WTC11 (cell line): Measurements from ENCODE around the gene TNNI2. TPM values are rescaled to one million over a fixed set of nuclear protein-coding genes. Genes with fewer than 3 reads are reported as not detected.

Experiments
- ATAC-seq: fragments of 200-7000 bp; cut with Tn5 transposase; 2 replicates; pipeline ENCODE4 v1.10.0; 2021; ENCODE audit warnings: mild to moderate bottlenecking, moderate library complexity
- CTCF ChIA-PET: fragments of 300-600 bp; sonication (Branson Sonifier 250); formaldehyde crosslinking; loops from one replicate; lab custom pipeline; 2021; ENCODE audit warnings: antibody characterized with exemption; lab: Charles Lee
- POLR2A ChIA-PET: fragments of 350-600 bp; sonication (Branson Sonifier 250); formaldehyde crosslinking; loops from one replicate; lab custom pipeline; 2021; ENCODE audit warnings: antibody characterized with exemption; lab: Charles Lee
- DNase-seq: peaks from one replicate; pipeline ENCODE4 v3.0.0; 2021; ENCODE audit warnings: low spot score
- H3K27ac Mint-ChIP-seq: 2 replicates; pipeline ENCODE4 v1.8.0; 2021; ENCODE audit warnings: mixed read lengths
- H3K27me3 Mint-ChIP-seq: 2 replicates; pipeline ENCODE4 v1.8.0; 2021; ENCODE audit warnings: low read depth, mild to moderate bottlenecking, moderate library complexity, mixed read lengths
- H3K36me3 Mint-ChIP-seq: 2 replicates; pipeline ENCODE4 v1.8.0; 2021; ENCODE audit warnings: mixed read lengths
- H3K4me1 Mint-ChIP-seq: 2 replicates; pipeline ENCODE4 v1.8.0; 2022; ENCODE audit warnings: mixed read lengths
- H3K4me3 Mint-ChIP-seq: 2 replicates; pipeline ENCODE4 v1.8.0; 2021; ENCODE audit warnings: mild to moderate bottlenecking, moderate library complexity, mixed read lengths
- H3K9me3 Mint-ChIP-seq: 2 replicates; pipeline ENCODE4 v1.8.0; 2021; ENCODE audit warnings: mixed read lengths
- AFF4 ChIP-seq: sonication (generic); formaldehyde crosslinking; IDR thresholded peaks from 2 replicates; pipeline ENCODE4 v1.8.1; 2023; ENCODE audit warnings: mild to moderate bottlenecking, missing genetic modification reagents, borderline replicate concordance
- ATF1 ChIP-seq: sonication (generic); formaldehyde crosslinking; IDR thresholded peaks from 2 replicates; pipeline ENCODE4 v1.8.1; 2023; ENCODE audit warnings: mild to moderate bottlenecking, moderate library complexity, missing genetic modification reagents
- CREB1 ChIP-seq: sonication (generic); formaldehyde crosslinking; IDR thresholded peaks from 2 replicates; pipeline ENCODE4 v1.8.0; 2023; ENCODE audit warnings: mild to moderate bottlenecking, missing genetic modification reagents
- CTCF ChIP-seq: fragments of 200-600 bp; IDR thresholded peaks from 2 replicates; pipeline ENCODE4 v1.8.0; 2022; ENCODE audit warnings: antibody characterized with exemption
- EMX1 ChIP-seq: fragments of 250-450 bp; sonication (Bioruptor Pico); IDR thresholded peaks from 2 replicates; pipeline ENCODE4 v1.8.0; 2021; ENCODE audit warnings: mild to moderate bottlenecking
- ESRRA ChIP-seq: sonication (generic); formaldehyde crosslinking; IDR thresholded peaks from 2 replicates; pipeline ENCODE4 v1.8.1; 2022; ENCODE audit warnings: mild to moderate bottlenecking, missing genetic modification reagents, borderline replicate concordance
- FOXK1 ChIP-seq: sonication (generic); formaldehyde crosslinking; IDR thresholded peaks from 2 replicates; pipeline ENCODE4 v1.8.0; 2022; ENCODE audit warnings: mild to moderate bottlenecking, moderate library complexity, missing genetic modification reagents
- GABPB1 ChIP-seq: sonication (generic); formaldehyde crosslinking; IDR thresholded peaks from 2 replicates; pipeline ENCODE4 v1.8.1; 2023; ENCODE audit warnings: mild to moderate bottlenecking, missing genetic modification reagents
- GTF2I ChIP-seq: fragments of 250-450 bp; sonication (Bioruptor Pico); conservative IDR thresholded peaks from 2 replicates; pipeline ENCODE4 v1.4.0; 2021; ENCODE audit warnings: mild to moderate bottlenecking
- HMGXB4 ChIP-seq: sonication (generic); formaldehyde crosslinking; IDR thresholded peaks from 2 replicates; pipeline ENCODE4 v1.8.1; 2023; ENCODE audit warnings: mild to moderate bottlenecking, moderate library complexity, missing genetic modification reagents
- KAT7 ChIP-seq: sonication (generic); formaldehyde crosslinking; IDR thresholded peaks from 2 replicates; pipeline ENCODE4 v1.8.1; 2023; ENCODE audit warnings: missing genetic modification reagents, mild to moderate bottlenecking, borderline replicate concordance
- MXD4 ChIP-seq: fragments of 250-450 bp; sonication (Bioruptor Pico); IDR thresholded peaks from 2 replicates; pipeline ENCODE4 v1.8.0; 2021; ENCODE audit warnings: mild to moderate bottlenecking, moderate library complexity, borderline replicate concordance
- NFE2L1 ChIP-seq: sonication (generic); formaldehyde crosslinking; IDR thresholded peaks from 2 replicates; pipeline ENCODE4 v1.8.1; 2023; ENCODE audit warnings: missing genetic modification reagents
- NR1H2 ChIP-seq: sonication (generic); formaldehyde crosslinking; IDR thresholded peaks from 2 replicates; pipeline ENCODE4 v1.9.0; 2021; ENCODE audit warnings: mild to moderate bottlenecking, moderate library complexity, missing genetic modification reagents
- NR3C1 ChIP-seq: sonication (generic); formaldehyde crosslinking; conservative IDR thresholded peaks from 2 replicates; pipeline ENCODE4 v1.8.1; 2023; ENCODE audit warnings: low read depth, mild to moderate bottlenecking, missing genetic modification reagents
- PRRX2 ChIP-seq: fragments of 250-450 bp; sonication (Bioruptor Pico); IDR thresholded peaks from 2 replicates; pipeline ENCODE4 v1.8.0; 2021; ENCODE audit warnings: mild to moderate bottlenecking
- RELA ChIP-seq: sonication (generic); formaldehyde crosslinking; IDR thresholded peaks from 2 replicates; pipeline ENCODE4 v1.8.1; 2022; ENCODE audit warnings: missing genetic modification reagents, mild to moderate bottlenecking, borderline replicate concordance
- RORB ChIP-seq: fragments of 250-450 bp; sonication (Bioruptor Pico); IDR thresholded peaks from 2 replicates; pipeline ENCODE4 v1.9.0; 2021; ENCODE audit warnings: mild to moderate bottlenecking
- SMAD3 ChIP-seq: sonication (generic); formaldehyde crosslinking; IDR thresholded peaks from 2 replicates; pipeline ENCODE4 v1.8.0; 2022; ENCODE audit warnings: missing genetic modification reagents, mild to moderate bottlenecking, borderline replicate concordance
- SMAD4 ChIP-seq: sonication (generic); formaldehyde crosslinking; IDR thresholded peaks from 2 replicates; pipeline ENCODE4 v1.8.0; 2022; ENCODE audit warnings: mild to moderate bottlenecking, missing genetic modification reagents
- SOX15 ChIP-seq: fragments of 250-450 bp; sonication (Bioruptor Pico); IDR thresholded peaks from 2 replicates; pipeline ENCODE4 v1.9.0; 2021; ENCODE audit warnings: mild to moderate bottlenecking
- TCF7 ChIP-seq: sonication (generic); formaldehyde crosslinking; IDR thresholded peaks from 2 replicates; pipeline ENCODE4 v1.8.0; 2022; ENCODE audit warnings: mild to moderate bottlenecking, low read depth, missing genetic modification reagents, moderate library complexity
- TEAD1 ChIP-seq: sonication (generic); formaldehyde crosslinking; IDR thresholded peaks from 2 replicates; pipeline ENCODE4 v1.8.0; 2022; ENCODE audit warnings: mild to moderate bottlenecking, missing genetic modification reagents
- TEAD4 ChIP-seq: sonication (generic); formaldehyde crosslinking; IDR thresholded peaks from 2 replicates; pipeline ENCODE4 v1.8.0; 2022; ENCODE audit warnings: mild to moderate bottlenecking, missing genetic modification reagents
- ZNF121 ChIP-seq: sonication (generic); formaldehyde crosslinking; IDR thresholded peaks from 2 replicates; pipeline ENCODE4 v1.8.0; 2023; ENCODE audit warnings: missing genetic modification reagents
- ZNF138 ChIP-seq: sonication (generic); formaldehyde crosslinking; conservative IDR thresholded peaks from 2 replicates; pipeline ENCODE4 v1.8.1; 2022; ENCODE audit warnings: mild to moderate bottlenecking, moderate library complexity, missing genetic modification reagents
- ZNF317 ChIP-seq: sonication (generic); formaldehyde crosslinking; IDR thresholded peaks from 2 replicates; pipeline ENCODE4 v1.8.1; 2023; ENCODE audit warnings: low read depth, mild to moderate bottlenecking, moderate library complexity, missing genetic modification reagents, borderline replicate concordance
- total RNA-seq: library from RNA; stranded (reverse); gene quantifications from 3 replicates; pipeline ENCODE4 v1.2.3, GENCODE V29; 2021
- TF ChIP-seq, protein P1 (sequence below): sonication (generic); formaldehyde crosslinking; IDR thresholded peaks from 2 replicates; pipeline ENCODE4 v1.8.1; 2022; ENCODE audit warnings: low read depth, missing genetic modification reagents, borderline replicate concordance

Gene TNNI2
- total RNA-seq, 1 experiment from 2014 or later: not detected

- no peak for DNase-seq
- no peak for ATAC-seq
- H3K4me1 Mint-ChIP-seq: peaks cover 8% of the 10 kb centered on the region
- TF ChIP-seq KAT7: no peak
- no peak for TF ChIP-seq SOX15 (CRISPR knock-in tag)
- TF ChIP-seq ZNF121 (CRISPR knock-in tag): no peak
- no peak for TF ChIP-seq CTCF
- TF ChIP-seq AFF4 (CRISPR knock-in tag): no peak
- TF ChIP-seq TEAD4: no peak
- TF ChIP-seq GTF2I (CRISPR knock-in tag): no peak
- no peak for TF ChIP-seq GABPB1 (CRISPR knock-in tag)
- TF ChIP-seq ESRRA (CRISPR knock-in tag): no peak
- no peak for TF ChIP-seq HMGXB4 (CRISPR knock-in tag)
- no peak for TF ChIP-seq TCF7
- no peak for TF ChIP-seq NFE2L1 (CRISPR knock-in tag)
- TF ChIP-seq RORB: no peak
- no peak for TF ChIP-seq SMAD3 (CRISPR knock-in tag)
- no peak for TF ChIP-seq FOXK1 (CRISPR knock-in tag)
- no peak for TF ChIP-seq EMX1 (CRISPR knock-in tag)
- no peak for TF ChIP-seq ZNF317 (CRISPR knock-in tag)
- TF ChIP-seq, all 79 proteins: peak for 0
- H3K9me3 Mint-ChIP-seq: peaks cover 10% of the 10 kb centered on the region
- ChIA-PET CTCF (interaction anchor here (0.8 to 8.3 kb wide), 6 partner anchors 9 to 112 kb away, joined by 3 to 49 read pairs (median 7); no protein-coding TSS in a partner anchor), POLR2A (no interaction called here)
- H3K27me3 Mint-ChIP-seq: peaks cover 24% of the 10 kb centered on the region
- no peak overlapping the region for H3K4me3 Mint-ChIP-seq
- H3K36me3 Mint-ChIP-seq: no peaks in the 10 kb centered on the region
- no peak overlapping the region for H3K27ac Mint-ChIP-seq
Measured at GRCh38 chr11:1805525-1805924, 33.3 kb upstream of the TNNI2 start.

DNA sequence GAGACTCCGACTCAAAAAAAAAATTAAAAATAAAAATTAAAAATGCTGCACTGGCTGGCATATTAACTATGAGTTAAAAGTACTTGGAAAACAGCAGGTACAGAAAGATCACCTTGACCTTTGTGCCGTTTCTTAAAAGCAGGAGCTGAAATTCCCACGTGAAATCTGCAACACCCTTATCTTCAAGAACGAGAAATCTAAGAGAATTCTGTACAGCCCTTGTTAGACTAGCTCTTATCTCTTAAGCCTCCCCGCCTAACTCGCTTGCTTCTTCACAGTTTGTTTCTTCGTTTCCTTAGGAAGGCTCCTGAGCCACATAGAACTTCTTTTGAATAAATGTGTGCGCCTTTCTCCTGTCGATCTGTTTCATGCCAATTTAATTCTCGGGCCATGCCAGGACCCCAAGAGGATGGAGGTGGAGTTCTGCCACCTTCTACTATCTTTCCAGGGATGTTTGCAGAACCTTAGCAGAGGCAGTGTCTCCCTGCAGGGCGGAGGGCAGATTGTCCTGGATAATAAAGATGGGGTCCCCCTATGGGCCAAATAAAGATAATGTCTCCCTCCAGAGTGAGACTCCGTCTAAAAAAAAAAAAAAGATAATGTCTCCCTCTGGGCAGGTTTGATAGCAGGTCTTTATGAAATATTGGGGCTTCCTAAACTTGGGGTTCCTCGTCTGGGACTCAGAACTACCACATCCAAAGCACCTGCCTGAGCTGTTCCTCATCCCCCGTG, 31.4 kb upstream of the TNNI2 start:
- H3K27me3 Mint-ChIP-seq: peaks cover 24% of the 10 kb centered on the region
- ChIA-PET POLR2A (interaction anchor here (0.7 kb wide), 1 partner anchor 10 kb away, joined by 4 read pairs; no protein-coding TSS in a partner anchor), CTCF (interaction anchor here (0.7 to 8.3 kb wide), 12 partner anchors 11 to 261 kb away, joined by 3 to 49 read pairs (median 4); no protein-coding TSS in a partner anchor)
- H3K4me1 Mint-ChIP-seq: peaks cover 8% of the 10 kb centered on the region
- ATAC-seq (peak; percentile 80), DNase-seq (no peak)
- H3K4me3 Mint-ChIP-seq: no peak overlapping the region
- no peaks in the 10 kb centered on the region; the same call in 1 of the 2 replicates for H3K36me3 Mint-ChIP-seq
- no peak overlapping the region for H3K27ac Mint-ChIP-seq
- peaks cover 14% of the 10 kb centered on the region for H3K9me3 Mint-ChIP-seq
- TF ChIP-seq CREB1 (no peak), GTF2I (CRISPR knock-in tag) (no peak), ZNF138 (CRISPR knock-in tag) (no peak), ATF1 (CRISPR knock-in tag) (no peak), RELA (CRISPR knock-in tag) (no peak), NR3C1 (CRISPR knock-in tag) (no peak), NR1H2 (CRISPR knock-in tag) (no peak), SMAD4 (CRISPR knock-in tag) (no peak), PRRX2 (CRISPR knock-in tag) (no peak), MXD4 (CRISPR knock-in tag) (no peak), ZNF317 (CRISPR knock-in tag) (no peak), TEAD1 (CRISPR knock-in tag) (no peak)
- TF ChIP-seq, protein P1, sequence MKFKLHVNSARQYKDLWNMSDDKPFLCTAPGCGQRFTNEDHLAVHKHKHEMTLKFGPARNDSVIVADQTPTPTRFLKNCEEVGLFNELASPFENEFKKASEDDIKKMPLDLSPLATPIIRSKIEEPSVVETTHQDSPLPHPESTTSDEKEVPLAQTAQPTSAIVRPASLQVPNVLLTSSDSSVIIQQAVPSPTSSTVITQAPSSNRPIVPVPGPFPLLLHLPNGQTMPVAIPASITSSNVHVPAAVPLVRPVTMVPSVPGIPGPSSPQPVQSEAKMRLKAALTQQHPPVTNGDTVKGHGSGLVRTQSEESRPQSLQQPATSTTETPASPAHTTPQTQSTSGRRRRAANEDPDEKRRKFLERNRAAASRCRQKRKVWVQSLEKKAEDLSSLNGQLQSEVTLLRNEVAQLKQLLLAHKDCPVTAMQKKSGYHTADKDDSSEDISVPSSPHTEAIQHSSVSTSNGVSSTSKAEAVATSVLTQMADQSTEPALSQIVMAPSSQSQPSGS (CRISPR knock-in tag): no peak
